ENCODE data around the gene SLC26A6. TPM values are rescaled to one million over a fixed set of nuclear protein-coding genes. Genes with fewer than 3 reads are reported as not detected.

Gene SLC26A6
- total and polyA plus RNA-seq, 2 donors (not counting 1 experiment from before 2014, with no cell fraction given): 22.5 to 26.7 TPM

GRCh38 chr3:48678566-48679380, 43.5 kb upstream of the SLC26A6 start:
- ATAC-seq (ENCODE audit: low read depth): no peak
- no peak overlapping the region for H3K4me3 ChIP-seq (ENCODE audit: control extremely low read depth in 1 of 5, extremely low read depth in 1 of 5, insufficient read depth in 1 of 5, low read depth in 2 of 5, low read length in 4 of 5)
- no peak overlapping the region for H3K4me3 Mint-ChIP-seq
- H3K27me3 ChIP-seq (replicated peaks in 1 of 4; ENCODE audit: control extremely low read depth in 1 of 4, control insufficient read depth in 3 of 4, insufficient read depth in 4 of 4, low read length in 3 of 4): no peaks in the 10 kb centered on the region
- intact Hi-C loops (cut with micrococcal nuclease): no loop called here
- H3K27ac ChIP-seq (ENCODE audit: low read length in 2 of 2): no peak overlapping the region
- POLR2A ChIA-PET: interaction anchor here (0.9 kb wide), 1 partner anchor 122 kb away, joined by 3 read pairs; the partner anchor contains the start of gene PFKFB4
- H3K4me2 ChIP-seq (replicated peaks; ENCODE audit: low read depth, low read length, poor library complexity, severe bottlenecking): peak overlapping the region; percentile 58
- whole genome bisulfite sequencing (ENCODE audit: insufficient coverage): 95% methylated on average over 23 of the region's 24 CpGs
- H3K27ac Mint-ChIP-seq: no peak overlapping the region
- no peak overlapping the region for H2AFZ ChIP-seq (ENCODE audit: insufficient read depth, low read depth, low read length, poor library complexity, severe bottlenecking)
- no peaks in the 10 kb centered on the region for H3K27me3 Mint-ChIP-seq
- H3K79me2 ChIP-seq (ENCODE audit: control insufficient read depth, insufficient read depth, low read length): no peaks in the 10 kb centered on the region
- H3K4me1 Mint-ChIP-seq: peaks cover 23% of the 10 kb centered on the region
- CTCF ChIA-PET: no interaction called here
- H3K4me1 ChIP-seq (ENCODE audit: control insufficient read depth in 2 of 2, insufficient read depth in 2 of 2, low read length in 2 of 2): peaks cover 16 to 21% of the 10 kb centered on the region in 2 donors
- no peak overlapping the region for H3K9ac ChIP-seq (ENCODE audit: low read length)
- H4K20me1 ChIP-seq (ENCODE audit: control insufficient read depth, insufficient read depth, low read length, poor library complexity, severe bottlenecking): no peaks in the 10 kb centered on the region
- DNase-seq: no peak
- peaks cover 0 to 11% of the 10 kb centered on the region in 2 experiments for H3K36me3 ChIP-seq (replicated peaks in 1 of 2; ENCODE audit: control extremely low read depth in 1 of 2, control insufficient read depth in 1 of 2, extremely low read depth in 1 of 2, insufficient read depth in 2 of 2, low read length in 1 of 2)
- H3K9me3 ChIP-seq (ENCODE audit: control extremely low read depth in 1 of 3, control insufficient read depth in 2 of 3, insufficient read depth in 1 of 3, low read length in 2 of 3): no peaks in the 10 kb centered on the region
- no peaks in the 10 kb centered on the region for H3K9me3 Mint-ChIP-seq (ENCODE audit: insufficient read depth)
- TF ChIP-seq EZH2 (IDR thresholded peaks at IDR 0.05; ENCODE audit: borderline replicate concordance, insufficient read depth, low read depth, low read length, poor library complexity, severe bottlenecking): no peak
- TF ChIP-seq, protein P1, sequence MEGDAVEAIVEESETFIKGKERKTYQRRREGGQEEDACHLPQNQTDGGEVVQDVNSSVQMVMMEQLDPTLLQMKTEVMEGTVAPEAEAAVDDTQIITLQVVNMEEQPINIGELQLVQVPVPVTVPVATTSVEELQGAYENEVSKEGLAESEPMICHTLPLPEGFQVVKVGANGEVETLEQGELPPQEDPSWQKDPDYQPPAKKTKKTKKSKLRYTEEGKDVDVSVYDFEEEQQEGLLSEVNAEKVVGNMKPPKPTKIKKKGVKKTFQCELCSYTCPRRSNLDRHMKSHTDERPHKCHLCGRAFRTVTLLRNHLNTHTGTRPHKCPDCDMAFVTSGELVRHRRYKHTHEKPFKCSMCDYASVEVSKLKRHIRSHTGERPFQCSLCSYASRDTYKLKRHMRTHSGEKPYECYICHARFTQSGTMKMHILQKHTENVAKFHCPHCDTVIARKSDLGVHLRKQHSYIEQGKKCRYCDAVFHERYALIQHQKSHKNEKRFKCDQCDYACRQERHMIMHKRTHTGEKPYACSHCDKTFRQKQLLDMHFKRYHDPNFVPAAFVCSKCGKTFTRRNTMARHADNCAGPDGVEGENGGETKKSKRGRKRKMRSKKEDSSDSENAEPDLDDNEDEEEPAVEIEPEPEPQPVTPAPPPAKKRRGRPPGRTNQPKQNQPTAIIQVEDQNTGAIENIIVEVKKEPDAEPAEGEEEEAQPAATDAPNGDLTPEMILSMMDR (IDR thresholded peaks at IDR 0.05): no peak

- no peak overlapping the region for H2AFZ ChIP-seq (ENCODE audit: insufficient read depth, low read depth, low read length, poor library complexity, severe bottlenecking)
- CTCF ChIA-PET: no interaction called here
- no peak for ATAC-seq (ENCODE audit: low read depth)
- WGBS (ENCODE audit: insufficient coverage): 98% methylated on average over 4 of the region's 4 CpGs
- no peaks in the 10 kb centered on the region for H4K20me1 ChIP-seq (ENCODE audit: control insufficient read depth, insufficient read depth, low read length, poor library complexity, severe bottlenecking)
- POLR2A ChIA-PET: interaction anchor here (0.9 kb wide), 1 partner anchor 121 kb away, joined by 3 read pairs; the partner anchor contains the start of gene PFKFB4
- Mint-ChIP-seq H3K4me1 (peaks cover 22% of the 10 kb centered on the region), H3K27ac (no peak overlapping the region), H3K9me3 (ENCODE audit: insufficient read depth) (no peaks in the 10 kb centered on the region), H3K27me3 (no peaks in the 10 kb centered on the region), H3K4me3 (no peak overlapping the region)
- TF ChIP-seq, protein P1 (IDR thresholded peaks at IDR 0.05): no peak
- TF ChIP-seq EZH2 (IDR thresholded peaks at IDR 0.05; ENCODE audit: borderline replicate concordance, insufficient read depth, low read depth, low read length, poor library complexity, severe bottlenecking): no peak
- no peaks in the 10 kb centered on the region for H3K79me2 ChIP-seq (ENCODE audit: control insufficient read depth, insufficient read depth, low read length)
- no peak for DNase-seq
- H3K4me2 ChIP-seq (replicated peaks; ENCODE audit: low read depth, low read length, poor library complexity, severe bottlenecking): no peak overlapping the region
- H3K4me1 ChIP-seq (ENCODE audit: control insufficient read depth in 2 of 2, insufficient read depth in 2 of 2, low read length in 2 of 2): peaks cover 16 to 21% of the 10 kb centered on the region in 2 donors
- no peak overlapping the region for H3K4me3 ChIP-seq (ENCODE audit: control extremely low read depth in 1 of 5, extremely low read depth in 1 of 5, insufficient read depth in 1 of 5, low read depth in 2 of 5, low read length in 4 of 5)
- no peaks in the 10 kb centered on the region for H3K27me3 ChIP-seq (replicated peaks in 1 of 4; ENCODE audit: control extremely low read depth in 1 of 4, control insufficient read depth in 3 of 4, insufficient read depth in 4 of 4, low read length in 3 of 4)
- H3K9ac ChIP-seq (ENCODE audit: low read length): no peak overlapping the region
- intact Hi-C loops (cut with micrococcal nuclease): no loop called here
- H3K36me3 ChIP-seq (replicated peaks in 1 of 2; ENCODE audit: control extremely low read depth in 1 of 2, control insufficient read depth in 1 of 2, extremely low read depth in 1 of 2, insufficient read depth in 2 of 2, low read length in 1 of 2): peaks cover 0 to 11% of the 10 kb centered on the region in 2 experiments
- no peaks in the 10 kb centered on the region for H3K9me3 ChIP-seq (ENCODE audit: control extremely low read depth in 1 of 3, control insufficient read depth in 2 of 3, insufficient read depth in 1 of 3, low read length in 2 of 3)
- no peak overlapping the region for H3K27ac ChIP-seq (ENCODE audit: low read length in 2 of 2)
These were observed 42.8 kb upstream of the SLC26A6 start for GRCh38 chr3:48678056-48678455.

Data from B cell (primary cell).